ENCODE measurements around the gene COX19. TPM values are rescaled to one million over a fixed set of nuclear protein-coding genes. Genes with fewer than 3 reads are reported as not detected.
"Not testable (repeated sequence)": the region's sequence is repeated elsewhere in the genome, so short reads cannot be mapped to it uniquely, and the experiment has no call there.

Gene COX19
- total RNA-seq, 2 experiments from 2014 or later = 14.1 to 15.6 TPM

GRCh38 chr7:960269-960871, 15.0 kb downstream of the COX19 start:
- Mint-ChIP-seq H3K4me3 (no peak overlapping the region), H3K27ac (no peak overlapping the region), H3K27me3 (peaks cover 4% of the 10 kb centered on the region), H3K4me1 (ENCODE audit: low read depth) (peaks cover 14% of the 10 kb centered on the region), H3K36me3 (no peaks in the 10 kb centered on the region), H3K9me3 (no peaks in the 10 kb centered on the region)
- ChIA-PET POLR2A (no interaction called here), CTCF (interaction anchor here (0.8 kb wide), 1 partner anchor 105 kb away, joined by 3 read pairs; no protein-coding TSS in a partner anchor)
- DNase-seq = no peak
- intact Hi-C loops (cut with micrococcal nuclease) = no loop called here

GRCh38 chr7:959740-960139, 15.6 kb downstream of the COX19 start:
- H3K27ac Mint-ChIP-seq; DNase-seq; H3K4me3 Mint-ChIP-seq; POLR2A ChIA-PET; H3K36me3 Mint-ChIP-seq; intact Hi-C loops (cut with micrococcal nuclease); H3K9me3 Mint-ChIP-seq; H3K4me1 Mint-ChIP-seq (ENCODE audit: low read depth); H3K27me3 Mint-ChIP-seq: not testable (repeated sequence)
- CTCF ChIA-PET = interaction anchor here (0.7 kb wide), 1 partner anchor 11 kb away, joined by 3 read pairs; no protein-coding TSS in a partner anchor

- H3K4me3 Mint-ChIP-seq = no peak overlapping the region
- H3K4me1 Mint-ChIP-seq (ENCODE audit: low read depth) = peaks cover 5% of the 10 kb centered on the region
- H3K27ac Mint-ChIP-seq = no peak overlapping the region
- no peaks in the 10 kb centered on the region for H3K9me3 Mint-ChIP-seq
- peaks cover 7% of the 10 kb centered on the region for H3K27me3 Mint-ChIP-seq
- no peaks in the 10 kb centered on the region for H3K36me3 Mint-ChIP-seq
- POLR2A ChIA-PET = no interaction called here
- intact Hi-C loops (cut with micrococcal nuclease) = no loop called here
- no peak for DNase-seq
- CTCF ChIA-PET = interaction anchor here (0.7 to 1.1 kb wide), 2 partner anchors 11 to 106 kb away, joined by 3 read pairs; no protein-coding TSS in a partner anchor
Observed at GRCh38 chr7:959271-959670, 16.1 kb downstream of the COX19 start.

GRCh38 chr7:958221-959200, 16.8 kb downstream of the COX19 start:
- no peak for DNase-seq
- intact Hi-C loops (cut with micrococcal nuclease) = no loop called here
- H3K27ac Mint-ChIP-seq = no peak overlapping the region
- POLR2A ChIA-PET = no interaction called here
- H3K9me3 Mint-ChIP-seq = no peaks in the 10 kb centered on the region
- no peak overlapping the region for H3K4me3 Mint-ChIP-seq
- peaks cover 6% of the 10 kb centered on the region for H3K27me3 Mint-ChIP-seq
- CTCF ChIA-PET = interaction anchor here (1.0 to 1.8 kb wide), 3 partner anchors 14 to 107 kb away, joined by 3 to 5 read pairs (median 3); no protein-coding TSS in a partner anchor
- no peaks in the 10 kb centered on the region for H3K36me3 Mint-ChIP-seq
- H3K4me1 Mint-ChIP-seq (ENCODE audit: low read depth) = peaks cover 3% of the 10 kb centered on the region

- Mint-ChIP-seq H3K27ac (no peak overlapping the region), H3K9me3 (no peaks in the 10 kb centered on the region), H3K36me3 (no peaks in the 10 kb centered on the region), H3K27me3 (peaks cover 5% of the 10 kb centered on the region), H3K4me3 (no peak overlapping the region), H3K4me1 (ENCODE audit: low read depth) (no peaks in the 10 kb centered on the region)
- no peak for DNase-seq
- POLR2A ChIA-PET = no interaction called here
- CTCF ChIA-PET = interaction anchor here (1.0 to 1.8 kb wide), 2 partner anchors 15 to 35 kb away, joined by 3 to 5 read pairs; no protein-coding TSS in a partner anchor
- intact Hi-C loops (cut with micrococcal nuclease) = no loop called here
Observed at GRCh38 chr7:957418-958220, 17.7 kb downstream of the COX19 start.

- no peaks in the 10 kb centered on the region for H3K36me3 Mint-ChIP-seq
- H3K9me3 Mint-ChIP-seq = no peaks in the 10 kb centered on the region
- no peak overlapping the region for H3K27ac Mint-ChIP-seq
- no peak overlapping the region for H3K4me3 Mint-ChIP-seq
- ChIA-PET CTCF (interaction anchor here (1.3 to 5.6 kb wide), 2 partner anchors 18 to 47 kb away, joined by 3 to 54 read pairs; no protein-coding TSS in a partner anchor), POLR2A (no interaction called here)
- H3K4me1 Mint-ChIP-seq (ENCODE audit: low read depth) = peaks cover 2% of the 10 kb centered on the region
- peaks cover 5% of the 10 kb centered on the region for H3K27me3 Mint-ChIP-seq
- intact Hi-C loops (cut with micrococcal nuclease) = no loop called here
- no peak for DNase-seq
Observed at GRCh38 chr7:956031-956430, 19.3 kb downstream of the COX19 start.

- Mint-ChIP-seq H3K4me1 (ENCODE audit: low read depth) (peaks cover 7% of the 10 kb centered on the region), H3K27ac (no peak within 1 kb of the TSS), H3K27me3 (peaks cover 5% of the 10 kb centered on the region), H3K4me3 (peak within 1 kb of the TSS; percentile 37), H3K36me3 (no peaks in the 10 kb centered on the region), H3K9me3 (no peaks in the 10 kb centered on the region)
- ChIA-PET POLR2A (interaction anchor here (0.9 kb wide), 1 partner anchor 31 kb away, joined by 3 read pairs; no protein-coding TSS in a partner anchor), CTCF (interaction anchor here (0.8 to 5.6 kb wide), 4 partner anchors 19 to 82 kb away, joined by 3 to 54 read pairs (median 4); no protein-coding TSS in a partner anchor)
- DNase-seq = peak; percentile 62
- intact Hi-C loops (cut with micrococcal nuclease) = loop anchor here (1.0 kb wide), 1 partner anchor 45 kb away; no protein-coding TSS in a partner anchor
Observed at GRCh38 chr7:954330-955238, 20.8 kb downstream of the COX19 start, which contains the start of gene ADAP1. Gene ADAP1, minus strand, starts transcription at chr7:954680. Its CDS starts 203 bp downstream, at chr7:954477.

GRCh38 chr7:953547-954327, 21.6 kb downstream of the COX19 start:
- H3K36me3 Mint-ChIP-seq = no peaks in the 10 kb centered on the region
- peaks cover 7% of the 10 kb centered on the region for H3K4me1 Mint-ChIP-seq (ENCODE audit: low read depth)
- ChIA-PET POLR2A (interaction anchor here (0.9 kb wide), 1 partner anchor 31 kb away, joined by 3 read pairs; no protein-coding TSS in a partner anchor), CTCF (interaction anchor here (0.8 to 5.6 kb wide), 4 partner anchors 31 to 81 kb away, joined by 3 to 54 read pairs (median 4); no protein-coding TSS in a partner anchor)
- no peak overlapping the region for H3K4me3 Mint-ChIP-seq
- intact Hi-C loops (cut with micrococcal nuclease) = loop anchor here (1.0 kb wide), 1 partner anchor 44 kb away; no protein-coding TSS in a partner anchor
- no peaks in the 10 kb centered on the region for H3K9me3 Mint-ChIP-seq
- DNase-seq = no peak
- no peak overlapping the region for H3K27ac Mint-ChIP-seq
- peaks cover 5% of the 10 kb centered on the region for H3K27me3 Mint-ChIP-seq

GRCh38 chr7:952548-953441, 22.6 kb downstream of the COX19 start:
- no peaks in the 10 kb centered on the region for H3K36me3 Mint-ChIP-seq
- intact Hi-C loops (cut with micrococcal nuclease) = no loop called here
- H3K27ac Mint-ChIP-seq = no peak overlapping the region
- peaks cover 5% of the 10 kb centered on the region for H3K27me3 Mint-ChIP-seq
- no peaks in the 10 kb centered on the region for H3K9me3 Mint-ChIP-seq
- POLR2A ChIA-PET = no interaction called here
- CTCF ChIA-PET = interaction anchor here (1.1 to 5.6 kb wide), 2 partner anchors 41 to 43 kb away, joined by 3 to 54 read pairs; no protein-coding TSS in a partner anchor
- no peak for DNase-seq
- peaks cover 7% of the 10 kb centered on the region for H3K4me1 Mint-ChIP-seq (ENCODE audit: low read depth)
- H3K4me3 Mint-ChIP-seq = peak overlapping the region; percentile 46

All from activated CD4-positive, alpha-beta memory T cell treated with anti-CD3 and anti-CD28 coated beads for 36 hours (primary cell).